Thymus (tissue), 11 donors: Measurements from ENCODE around the gene SENP1. TPM values are rescaled to one million over a fixed set of nuclear protein-coding genes. Genes with fewer than 3 reads are reported as not detected.

Experiments used
- DNase-seq, 9 donors: peaks; one replicate each; pipeline ENCODE4 v3.0.0-alpha.2; 2013; ENCODE audit warnings: low spot score in 9 of 9, low read depth in 6 of 9, missing footprints in 1 of 9
- H3K27ac ChIP-seq, 2 donors: one replicate each; pipeline ENCODE4 v1.5.1; 2013; ENCODE audit warnings: control low read depth in 1 of 2, low read depth in 1 of 2, low read length in 1 of 2, mild to moderate bottlenecking in 1 of 2, moderate library complexity in 1 of 2
- H3K27me3 ChIP-seq, 2 donors: one replicate each; pipeline ENCODE4 v1.5.1; 2013; ENCODE audit warnings: low read length in 1 of 2; ENCODE audit not compliant: control insufficient read depth in 2 of 2, insufficient read depth in 1 of 2
- H3K36me3 ChIP-seq, 2 donors: one replicate each; pipeline ENCODE4 v1.5.1; 2013; ENCODE audit warnings: low read length in 1 of 2, mild to moderate bottlenecking in 1 of 2, moderate library complexity in 1 of 2; ENCODE audit not compliant: control insufficient read depth in 2 of 2, insufficient read depth in 2 of 2
- H3K4me1 ChIP-seq, 2 donors: one replicate each; pipeline ENCODE4 v1.5.1; 2013; ENCODE audit warnings: low read length in 2 of 2; ENCODE audit not compliant: control insufficient read depth in 2 of 2, insufficient read depth in 2 of 2
- H3K4me3 ChIP-seq, 2 donors: one replicate each; pipeline ENCODE4 v1.5.1; 2013; ENCODE audit warnings: low read length in 2 of 2, control low read depth in 1 of 2, mild to moderate bottlenecking in 1 of 2
- H3K9me3 ChIP-seq, 2 donors: one replicate each; pipeline ENCODE4 v1.5.1; 2013; ENCODE audit warnings: low read length in 1 of 2, mild to moderate bottlenecking in 1 of 2; ENCODE audit not compliant: control insufficient read depth in 2 of 2, insufficient read depth in 1 of 2
- WGBS: extraction: QIAGEN DNeasy Blood & Tissue Kit; methylation state at CpG from one replicate; pipeline ENCODE4 v1.1.7; 2013; 5-methylcytosine and 5-hydroxymethylcytosine counted together
- polyA plus RNA-seq: library from polyadenylated mRNA; stranded (reverse); fragments of 200-250 nt; gene quantifications from one replicate; pipeline ENCODE4 v1.2.3, GENCODE V29; 2013
- total RNA-seq: library from RNA; stranded (reverse); fragments of 120-200 nt; gene quantifications from one replicate; pipeline ENCODE4 v1.2.4, GENCODE V29; 2013
- donor health status: healthy.

Gene SENP1
- total and polyA plus RNA-seq, 2 donors = 6.6 to 25.0 TPM

DNA sequence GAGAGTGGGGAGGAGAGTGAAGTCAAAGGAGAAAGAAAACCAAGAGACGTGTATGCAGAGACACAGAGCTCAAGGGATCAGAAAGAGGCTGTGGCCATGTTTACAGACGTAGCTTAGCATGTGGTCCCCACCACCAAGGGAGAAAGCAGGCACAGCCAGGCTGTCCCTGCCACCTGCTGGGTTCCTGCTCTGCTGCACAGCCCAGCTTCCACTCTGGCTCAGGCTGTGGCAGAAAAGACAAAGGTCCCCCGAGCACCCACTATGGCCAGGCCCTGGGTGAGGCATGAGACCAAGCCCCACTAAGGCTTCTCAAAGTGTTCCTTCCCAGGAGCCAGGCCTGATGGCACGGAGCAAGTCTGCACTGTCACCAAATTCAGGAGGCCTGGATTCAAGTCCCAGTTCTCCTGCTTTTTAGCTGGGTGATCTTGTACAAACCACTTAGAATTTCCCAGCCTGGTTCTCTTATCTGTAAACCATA, 75.7 kb downstream of the SENP1 start:
- H3K4me1 ChIP-seq = peaks cover 0 to 4% of the 10 kb centered on the region in 2 donors
- H3K27me3 ChIP-seq = no peaks in the 10 kb centered on the region
- H3K27ac ChIP-seq = no peak overlapping the region
- H3K9me3 ChIP-seq = no peaks in the 10 kb centered on the region
- no peak overlapping the region for H3K4me3 ChIP-seq
- no peaks in the 10 kb centered on the region for H3K36me3 ChIP-seq
- WGBS = 80% methylated on average over 4 of the region's 4 CpGs
- DNase-seq = no peak

- Histone ChIP-seq H3K27me3 (no peaks in the 10 kb centered on the region), H3K9me3 (no peaks in the 10 kb centered on the region), H3K4me3 (no peak overlapping the region), H3K36me3 (no peaks in the 10 kb centered on the region), H3K4me1 (peaks cover 0 to 4% of the 10 kb centered on the region in 2 donors), H3K27ac (no peak overlapping the region)
- 87% methylated on average over 8 of the region's 8 CpGs for WGBS
- DNase-seq = no peak
Observed at GRCh38 chr12:48029491-48030172, 76.2 kb downstream of the SENP1 start.

- Histone ChIP-seq H3K4me3 (no peak overlapping the region), H3K9me3 (no peaks in the 10 kb centered on the region), H3K27ac (no peak overlapping the region), H3K36me3 (no peaks in the 10 kb centered on the region), H3K27me3 (no peaks in the 10 kb centered on the region), H3K4me1 (peaks cover 0 to 4% of the 10 kb centered on the region in 2 donors)
- WGBS = 57% methylated on average over 5 of the region's 5 CpGs
- DNase-seq = no peak
Observed at GRCh38 chr12:48028541-48029431, 77.1 kb downstream of the SENP1 start.

GRCh38 chr12:48027183-48028002, 78.5 kb downstream of the SENP1 start:
- H3K36me3 ChIP-seq = no peaks in the 10 kb centered on the region
- H3K9me3 ChIP-seq = no peaks in the 10 kb centered on the region
- H3K27me3 ChIP-seq = no peaks in the 10 kb centered on the region
- no peak overlapping the region for H3K4me3 ChIP-seq
- WGBS = 65% methylated on average over 18 of the region's 18 CpGs
- H3K4me1 ChIP-seq = peaks cover 0 to 4% of the 10 kb centered on the region in 2 donors
- no peak overlapping the region for H3K27ac ChIP-seq
- no peak for DNase-seq

DNA sequence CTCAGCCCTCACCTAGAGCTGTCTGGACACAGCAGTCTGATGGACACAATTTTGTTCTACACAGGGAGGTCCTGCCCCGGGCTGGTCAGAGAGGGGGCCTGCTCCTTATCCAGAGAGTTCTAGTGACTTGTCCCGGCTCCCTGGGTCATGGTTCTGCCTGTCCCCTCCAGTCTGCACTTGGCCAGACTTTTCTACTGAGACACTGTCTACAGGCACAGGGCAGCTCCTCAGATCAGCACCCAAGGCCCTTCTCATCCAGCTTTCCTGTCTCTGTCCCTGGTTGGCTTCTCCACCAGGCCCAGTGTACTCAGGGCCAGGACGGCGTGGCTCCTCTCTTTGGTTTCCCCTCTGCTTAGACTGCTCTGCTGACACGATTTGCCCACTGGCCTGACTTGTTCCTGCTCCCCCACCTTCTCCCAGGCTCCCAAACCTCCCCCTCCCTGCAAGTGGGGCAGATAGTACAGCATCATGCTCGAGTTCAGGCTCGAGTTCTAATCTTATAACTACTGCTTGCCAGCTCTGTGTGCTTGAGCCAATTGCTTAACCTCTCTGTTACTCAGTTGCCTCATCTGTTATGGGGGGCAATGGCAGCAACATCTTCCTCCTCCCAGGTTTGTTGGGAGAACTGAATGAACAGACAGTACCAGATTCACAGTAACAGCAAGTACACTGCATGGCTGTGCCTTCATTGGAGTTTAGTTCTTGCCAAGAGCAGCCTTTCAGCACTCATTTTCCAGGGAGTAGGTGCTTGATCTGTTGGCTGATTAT, 79.6 kb downstream of the SENP1 start:
- WGBS = 86% methylated on average over 7 of the region's 7 CpGs

GRCh38 chr12:48025281-48025680, 80.6 kb downstream of the SENP1 start:
- H3K27ac ChIP-seq = no peak overlapping the region
- H3K36me3 ChIP-seq = no peaks in the 10 kb centered on the region
- 92% methylated on average over 7 of the region's 7 CpGs for WGBS
- no peak for DNase-seq
- no peak overlapping the region for H3K4me3 ChIP-seq
- H3K4me1 ChIP-seq = peaks cover 0 to 4% of the 10 kb centered on the region in 2 donors
- H3K9me3 ChIP-seq = no peaks in the 10 kb centered on the region
- no peaks in the 10 kb centered on the region for H3K27me3 ChIP-seq

More for the DNA sequence above, 79.6 kb downstream of the SENP1 start:
- Histone ChIP-seq H3K4me3 (no peak overlapping the region), H3K4me1 (peaks cover 0 to 4% of the 10 kb centered on the region in 2 donors), H3K36me3 (no peaks in the 10 kb centered on the region), H3K27ac (no peak overlapping the region), H3K27me3 (no peaks in the 10 kb centered on the region), H3K9me3 (no peaks in the 10 kb centered on the region)
- no peak for DNase-seq

- WGBS = 94% methylated on average over 9 of the region's 9 CpGs
- no peaks in the 10 kb centered on the region for H3K36me3 ChIP-seq
- peaks cover 0 to 4% of the 10 kb centered on the region in 2 donors for H3K4me1 ChIP-seq
- no peak overlapping the region for H3K4me3 ChIP-seq
- DNase-seq = no peak
- no peaks in the 10 kb centered on the region for H3K9me3 ChIP-seq
- H3K27me3 ChIP-seq = no peaks in the 10 kb centered on the region
- no peak overlapping the region for H3K27ac ChIP-seq
Observed at GRCh38 chr12:48024735-48025134, 81.1 kb downstream of the SENP1 start.

- H3K4me3 ChIP-seq = no peak overlapping the region
- H3K27me3 ChIP-seq = peaks cover 0 to 10% of the 10 kb centered on the region in 2 donors
- no peaks in the 10 kb centered on the region for H3K9me3 ChIP-seq
- H3K27ac ChIP-seq = no peak overlapping the region
- no peak for DNase-seq
- WGBS = 96% methylated on average over 5 of the region's 5 CpGs
- peaks cover 0 to 4% of the 10 kb centered on the region in 2 donors for H3K4me1 ChIP-seq
- no peaks in the 10 kb centered on the region for H3K36me3 ChIP-seq
Observed at GRCh38 chr12:48023386-48023785, 82.5 kb downstream of the SENP1 start.
